HFFc6 (cell line): ENCODE data around the gene ZNF121. TPM values are rescaled to one million over a fixed set of nuclear protein-coding genes. Genes with fewer than 3 reads are reported as not detected.

ENCODE experiments used
- DNase-seq: peaks from one replicate; pipeline ENCODE4 v3.0.0-alpha.2; 2018
- H3K27ac Mint-ChIP-seq: 2 replicates; pipeline ENCODE4 v1.8.0; 2020; ENCODE audit warnings: mild to moderate bottlenecking, mixed read lengths
- H3K27me3 Mint-ChIP-seq: 2 replicates; pipeline ENCODE4 v1.8.0; 2021; ENCODE audit warnings: mild to moderate bottlenecking, moderate library complexity, mixed read lengths; ENCODE audit not compliant: insufficient read depth
- H3K36me3 Mint-ChIP-seq: 2 replicates; pipeline ENCODE4 v1.8.0; 2021; ENCODE audit warnings: low read depth, mixed read lengths
- H3K4me1 Mint-ChIP-seq: 2 replicates; pipeline ENCODE4 v1.8.0; 2020; ENCODE audit warnings: low read depth, mixed read lengths
- H3K4me3 Mint-ChIP-seq: 2 replicates; pipeline ENCODE4 v1.8.0; 2020; ENCODE audit warnings: mild to moderate bottlenecking, moderate library complexity, mixed read lengths
- H3K9me3 Mint-ChIP-seq: 2 replicates; pipeline ENCODE4 v1.8.0; 2020; ENCODE audit warnings: mild to moderate bottlenecking, mixed read lengths
- long read RNA-seq: library from polyadenylated mRNA; unstranded; transcript quantifications from one replicate; pipeline ENCODE4 v2.0.0, GENCODE V29; 2019
- total RNA-seq, 6 experiments: library from RNA; stranded (reverse); fragmentation: NEBNext Ultra II Directional; extraction: Animal tissue kit (Norgen Biotek cat#: 25700); gene quantifications; 2 replicates in 1 of 6; 3 replicates in 5 of 6; pipeline ENCODE4 v1.2.3, GENCODE V29; 2021
- TF ChIP-seq, protein P1 (sequence below): fragments of 200-600 bp; sonication (generic); IDR thresholded peaks from 2 replicates; pipeline ENCODE4 v1.5.0; 2021; ENCODE audit warnings: antibody characterized with exemption, mild to moderate bottlenecking

ZNF121 gene
- 10 to 100 TPM; 20.9 to 30.9 (median 23.9) TPM for total RNA-seq
- long read RNA-seq, partial matches to known transcripts = 1 of 14 reads
- long read RNA-seq, other reads (novel, unspliced or antisense) = 13 of 14 reads

DNA sequence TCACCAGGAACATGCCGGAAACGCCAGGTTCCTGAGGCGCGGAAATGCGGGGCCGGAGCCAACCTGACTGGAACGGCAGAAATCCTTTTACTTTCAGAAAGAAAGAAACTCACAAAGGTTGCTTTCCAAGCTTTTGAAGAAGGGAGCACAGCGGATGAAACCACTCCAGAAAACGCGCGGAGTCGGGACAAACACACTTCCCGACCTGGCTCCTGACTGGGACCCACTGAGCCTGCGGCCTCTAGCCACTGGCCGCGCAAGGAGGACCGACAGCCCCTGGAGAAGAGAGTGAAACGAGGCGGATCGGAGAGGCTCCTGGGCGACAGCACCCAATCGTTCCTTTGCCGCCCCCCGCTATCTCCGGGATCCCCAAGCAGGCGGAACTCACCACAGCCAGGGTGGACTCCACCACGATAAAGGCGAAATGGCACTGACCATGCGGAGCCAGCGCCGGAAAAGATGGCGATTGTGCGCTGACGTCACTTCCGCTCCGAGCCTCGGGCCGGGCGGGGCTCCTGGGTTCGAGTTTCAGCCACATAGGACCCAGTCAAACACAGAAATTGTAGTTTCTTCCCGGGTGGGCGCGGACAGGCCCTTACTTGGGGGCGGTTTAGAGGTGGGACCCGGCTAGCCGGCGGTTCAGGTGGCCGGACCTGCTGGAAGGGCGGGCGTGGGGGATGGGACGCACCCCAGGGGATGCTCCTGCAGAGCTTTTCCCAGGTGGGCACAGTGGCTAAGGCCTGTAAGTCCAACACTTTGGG, at the start of gene ZNF121:
TSS of gene ZNF121 (minus strand) at position 432 of the 761 bp plus-strand sequence. CDS start 16,407 bp downstream, outside the sequence.
- Mint-ChIP-seq H3K9me3 (peaks cover 36% of the 10 kb centered on the region), H3K27me3 (peaks cover 7% of the 10 kb centered on the region; the same call in 1 of the 2 replicates), H3K4me1 (peaks cover 22% of the 10 kb centered on the region), H3K36me3 (peaks cover 39% of the 10 kb centered on the region), H3K4me3 (peak within 1 kb of the TSS; percentile 96), H3K27ac (peak within 1 kb of the TSS; percentile 98)
- TF ChIP-seq, protein P1, sequence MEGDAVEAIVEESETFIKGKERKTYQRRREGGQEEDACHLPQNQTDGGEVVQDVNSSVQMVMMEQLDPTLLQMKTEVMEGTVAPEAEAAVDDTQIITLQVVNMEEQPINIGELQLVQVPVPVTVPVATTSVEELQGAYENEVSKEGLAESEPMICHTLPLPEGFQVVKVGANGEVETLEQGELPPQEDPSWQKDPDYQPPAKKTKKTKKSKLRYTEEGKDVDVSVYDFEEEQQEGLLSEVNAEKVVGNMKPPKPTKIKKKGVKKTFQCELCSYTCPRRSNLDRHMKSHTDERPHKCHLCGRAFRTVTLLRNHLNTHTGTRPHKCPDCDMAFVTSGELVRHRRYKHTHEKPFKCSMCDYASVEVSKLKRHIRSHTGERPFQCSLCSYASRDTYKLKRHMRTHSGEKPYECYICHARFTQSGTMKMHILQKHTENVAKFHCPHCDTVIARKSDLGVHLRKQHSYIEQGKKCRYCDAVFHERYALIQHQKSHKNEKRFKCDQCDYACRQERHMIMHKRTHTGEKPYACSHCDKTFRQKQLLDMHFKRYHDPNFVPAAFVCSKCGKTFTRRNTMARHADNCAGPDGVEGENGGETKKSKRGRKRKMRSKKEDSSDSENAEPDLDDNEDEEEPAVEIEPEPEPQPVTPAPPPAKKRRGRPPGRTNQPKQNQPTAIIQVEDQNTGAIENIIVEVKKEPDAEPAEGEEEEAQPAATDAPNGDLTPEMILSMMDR = no peak
- DNase-seq = peak; percentile 57

DNA sequence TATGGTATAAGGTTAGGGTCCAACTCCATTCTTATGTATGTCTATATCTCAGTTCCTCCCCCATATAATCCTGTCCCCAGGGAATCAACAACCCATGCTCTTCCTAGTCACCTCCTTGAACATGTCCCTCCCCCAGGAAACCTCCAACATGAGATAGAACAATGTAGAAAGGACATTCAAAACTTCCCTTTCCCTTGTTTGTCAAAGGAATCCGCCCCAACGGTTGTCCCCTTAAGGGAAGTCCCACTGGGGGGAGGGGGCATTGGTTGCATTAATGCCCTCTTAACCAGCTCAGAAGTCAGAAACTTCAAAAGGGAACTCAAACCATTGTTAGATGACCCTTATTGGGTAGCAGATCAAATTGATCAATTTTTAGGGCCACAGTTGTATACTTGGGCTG, 43.6 kb upstream of the ZNF121 start:
- TF ChIP-seq, protein P1 = no peak
- Mint-ChIP-seq H3K36me3 (peaks cover 26% of the 10 kb centered on the region), H3K4me3 (no peak overlapping the region), H3K27ac (no peak overlapping the region), H3K27me3 (peaks cover 1% of the 10 kb centered on the region; the same call in 1 of the 2 replicates), H3K9me3 (no peaks in the 10 kb centered on the region), H3K4me1 (peaks cover 16% of the 10 kb centered on the region; the same call in 1 of the 2 replicates)
- DNase-seq = no peak

DNA sequence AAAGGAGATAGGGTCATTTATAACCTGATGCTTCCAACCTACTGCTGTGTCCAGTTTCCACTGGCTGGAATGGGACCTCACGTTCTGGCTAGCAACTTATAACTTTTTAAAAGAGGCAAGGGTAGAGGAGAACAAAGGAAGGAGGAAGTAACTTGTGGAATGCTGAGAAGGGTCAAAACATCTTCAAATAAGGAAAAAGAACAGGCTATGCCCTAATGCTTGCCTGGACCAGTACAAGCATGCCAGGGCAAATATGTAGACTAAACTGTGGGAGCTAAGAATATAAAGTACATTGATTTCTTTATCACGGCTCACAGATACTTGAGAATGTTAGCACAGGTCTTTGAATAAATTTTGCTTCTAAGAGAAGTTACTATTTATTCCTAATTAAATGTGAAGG, 38.2 kb upstream of the ZNF121 start:
- Mint-ChIP-seq H3K4me3 (peak overlapping the region; percentile 53), H3K9me3 (peaks cover 8% of the 10 kb centered on the region; the same call in 1 of the 2 replicates), H3K27ac (peak overlapping the region; percentile 61), H3K4me1 (peaks cover 30% of the 10 kb centered on the region), H3K36me3 (peaks cover 28% of the 10 kb centered on the region), H3K27me3 (peaks cover 5% of the 10 kb centered on the region)
- no peak for DNase-seq
- TF ChIP-seq, protein P1 = no peak

DNA sequence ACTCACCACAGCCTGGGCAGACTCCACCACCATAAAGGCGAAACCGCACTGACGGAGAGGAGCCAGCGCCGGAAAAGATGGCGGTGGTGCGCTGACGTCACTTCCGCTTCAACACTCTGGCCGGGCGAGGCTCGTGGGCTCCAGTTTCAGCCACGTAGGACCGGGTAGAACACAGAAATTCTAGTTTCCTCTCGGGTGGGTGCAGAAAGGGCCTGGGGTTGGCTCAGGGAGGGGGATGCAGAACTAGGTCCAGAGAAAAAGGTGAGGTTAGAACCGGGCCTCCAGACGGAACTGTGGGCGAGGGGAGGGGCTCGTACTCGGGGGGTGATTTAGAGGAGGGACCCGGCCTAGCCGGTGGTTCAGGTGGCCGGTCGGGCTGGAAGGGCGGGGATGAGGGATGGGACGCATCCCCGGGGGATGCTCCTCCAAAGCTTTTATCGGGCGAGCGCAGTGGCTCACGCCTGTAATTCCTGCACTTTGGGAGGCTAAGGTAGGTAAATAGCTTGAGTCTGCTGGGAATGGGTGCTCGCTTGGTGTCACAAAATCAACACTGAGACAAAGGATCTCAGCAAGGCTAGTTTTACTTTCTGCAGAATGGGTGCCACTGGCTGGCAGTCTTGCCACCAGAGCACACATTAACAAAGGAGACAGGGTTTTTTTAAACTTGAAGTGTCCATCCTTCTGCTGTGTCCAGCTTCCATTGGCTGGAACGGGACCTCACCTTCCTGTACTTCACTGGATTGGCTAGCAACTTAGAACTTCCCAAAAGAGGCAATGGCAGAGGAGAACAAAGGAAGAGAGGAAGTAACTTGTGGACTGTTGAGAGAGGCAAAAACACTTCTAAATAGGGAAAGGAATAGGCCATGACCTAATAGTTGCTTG, 37.1 kb upstream of the ZNF121 start, which contains the start of gene ZNF561:
TSS of gene ZNF561 (minus strand) at position 77 of the 882 bp plus-strand sequence. CDS start 1,776 bp downstream, outside the sequence.
- Mint-ChIP-seq H3K4me3 (peak within 1 kb of the TSS; percentile 100), H3K27ac (peak within 1 kb of the TSS; percentile 100), H3K4me1 (peaks cover 30% of the 10 kb centered on the region), H3K36me3 (peaks cover 31% of the 10 kb centered on the region), H3K27me3 (peaks cover 5% of the 10 kb centered on the region), H3K9me3 (peaks cover 8% of the 10 kb centered on the region; the same call in 1 of the 2 replicates)
- TF ChIP-seq, protein P1 = no peak
- DNase-seq = peak; percentile 82

DNA sequence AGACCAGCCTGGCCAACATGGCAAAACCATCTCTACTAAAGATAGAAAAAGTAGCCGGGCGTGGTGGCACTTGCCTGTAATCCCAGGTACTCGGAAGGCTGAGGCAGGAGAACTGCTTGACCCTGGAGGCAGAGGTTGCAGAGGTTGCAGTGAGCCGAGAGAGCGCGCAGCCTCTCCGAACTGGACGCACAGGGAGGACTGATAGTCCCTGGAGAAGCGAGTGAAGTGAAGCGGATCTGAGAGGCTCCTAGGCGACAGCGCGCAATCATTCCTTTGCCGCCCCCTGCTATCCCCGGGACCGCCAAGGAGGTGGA, 36.5 kb upstream of the ZNF121 start:
- DNase-seq = no peak
- Mint-ChIP-seq H3K36me3 (peaks cover 33% of the 10 kb centered on the region), H3K27ac (peak overlapping the region; percentile 100), H3K4me1 (peaks cover 26% of the 10 kb centered on the region), H3K4me3 (peak overlapping the region; percentile 100), H3K9me3 (peaks cover 8% of the 10 kb centered on the region; the same call in 1 of the 2 replicates), H3K27me3 (peaks cover 4% of the 10 kb centered on the region)
- TF ChIP-seq, protein P1 = no peak
